Measurements from ENCODE around the gene RAB40C.

RAB40C gene

GRCh38 chr16:557463-558297 is 32.2 kb upstream of the RAB40C start:
- no peak for DNase-seq
- intact Hi-C loops (cut with DNase I), result no loop called here

- DNase-seq, result no peak
- intact Hi-C loops (cut with DNase I), result no loop called here
These were observed 31.4 kb upstream of the RAB40C start for GRCh38 chr16:558298-559020.

DNA sequence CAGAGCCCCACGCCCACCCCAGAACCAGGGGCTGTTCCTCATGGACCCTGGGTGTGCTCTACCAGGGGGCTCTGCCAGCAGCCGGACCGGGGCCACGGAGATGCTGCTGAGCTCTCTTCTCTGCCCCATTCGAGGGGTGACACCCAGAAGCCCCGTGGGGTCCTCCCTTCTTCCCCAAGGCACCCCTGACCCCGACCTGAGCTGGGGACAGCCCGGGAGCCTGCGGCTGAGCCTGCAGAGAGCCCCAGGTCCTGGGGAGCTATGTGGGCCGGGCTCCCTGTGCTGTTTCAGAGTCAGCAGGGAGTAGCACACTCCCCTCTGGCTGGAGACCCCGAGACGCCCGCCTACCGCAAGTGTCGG is 30.9 kb upstream of the RAB40C start:
- intact Hi-C loops (cut with DNase I), result no loop called here
- no peak for DNase-seq

DNA sequence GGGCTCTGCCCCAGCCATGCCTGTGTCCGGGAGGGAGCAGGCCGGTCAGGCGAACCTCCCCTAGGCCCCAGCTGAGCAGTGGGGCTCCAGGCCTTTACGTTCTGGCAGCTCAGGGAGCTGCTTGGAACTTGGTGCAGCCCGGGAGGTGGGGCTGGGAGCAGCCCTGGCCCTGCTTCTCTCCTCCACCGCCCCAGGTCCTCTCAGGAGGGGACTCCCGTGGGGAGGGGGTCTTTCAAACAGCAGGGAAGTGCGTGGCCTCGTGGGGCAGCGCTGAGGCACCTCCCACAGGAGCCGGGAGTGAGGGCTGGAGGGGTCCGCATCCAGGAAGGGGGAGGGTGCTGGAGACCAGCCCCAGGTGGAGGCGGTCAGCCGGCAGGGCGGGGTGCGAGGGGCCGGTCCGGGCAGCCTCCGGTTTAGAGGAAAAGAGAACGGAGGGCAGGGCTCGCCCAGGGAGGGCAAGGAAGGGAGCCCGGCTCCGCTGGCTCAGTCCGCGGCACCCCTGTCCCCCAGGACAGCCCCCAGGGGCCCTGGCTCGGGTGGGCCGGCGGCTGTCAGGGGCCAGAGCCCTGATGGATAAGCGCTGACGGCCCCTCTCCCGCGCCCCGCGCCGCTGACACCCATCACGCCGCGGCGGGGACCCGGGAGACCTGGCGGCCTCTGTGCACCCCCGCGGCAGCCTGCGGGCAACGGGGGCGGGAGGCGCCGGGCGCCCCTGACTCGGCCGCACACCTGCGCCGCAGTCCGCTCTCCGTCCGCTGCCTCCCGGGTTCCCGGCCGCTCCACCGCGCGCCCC is 30.3 kb upstream of the RAB40C start:
- intact Hi-C loops (cut with DNase I), result no loop called here

DNA sequence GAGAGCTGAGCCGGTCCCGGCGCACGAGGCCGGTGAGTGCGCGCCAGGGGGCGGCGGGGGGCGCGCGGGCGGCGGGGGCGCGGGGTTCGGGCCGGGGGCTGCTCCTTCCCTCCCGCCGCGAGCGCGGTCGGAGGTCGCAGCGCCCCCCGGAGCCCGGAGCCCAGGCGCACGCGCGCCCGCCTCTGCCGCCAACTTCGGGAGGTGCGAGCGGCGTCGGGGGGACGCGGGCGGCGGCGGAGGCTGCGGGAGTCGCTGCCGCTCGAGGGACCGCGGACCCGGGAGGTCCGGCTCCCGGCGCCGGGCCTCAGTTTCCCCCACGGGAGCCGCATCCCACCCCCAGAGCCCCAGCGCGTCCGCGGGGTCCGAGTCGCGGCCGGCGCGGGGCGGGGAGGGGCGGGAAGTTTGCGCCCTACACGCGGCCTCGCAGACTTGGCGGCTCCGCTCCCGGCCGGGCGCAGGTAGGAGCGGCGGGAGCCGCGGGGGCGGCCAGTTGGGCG is 29.6 kb upstream of the RAB40C start, which contains the start of gene PRR35:
Gene PRR35 (plus strand): TSS at position 191 of the 497 bp plus-strand sequence. CDS start 2,901 bp downstream, outside the sequence.
- intact Hi-C loops (cut with DNase I), result no loop called here
- no peak for DNase-seq

More for the DNA sequence above, 30.3 kb upstream of the RAB40C start:
- no peak for DNase-seq

- DNase-seq, result no peak
- intact Hi-C loops (cut with DNase I), result no loop called here
These were observed 29.0 kb upstream of the RAB40C start for GRCh38 chr16:560701-561412.

DNA sequence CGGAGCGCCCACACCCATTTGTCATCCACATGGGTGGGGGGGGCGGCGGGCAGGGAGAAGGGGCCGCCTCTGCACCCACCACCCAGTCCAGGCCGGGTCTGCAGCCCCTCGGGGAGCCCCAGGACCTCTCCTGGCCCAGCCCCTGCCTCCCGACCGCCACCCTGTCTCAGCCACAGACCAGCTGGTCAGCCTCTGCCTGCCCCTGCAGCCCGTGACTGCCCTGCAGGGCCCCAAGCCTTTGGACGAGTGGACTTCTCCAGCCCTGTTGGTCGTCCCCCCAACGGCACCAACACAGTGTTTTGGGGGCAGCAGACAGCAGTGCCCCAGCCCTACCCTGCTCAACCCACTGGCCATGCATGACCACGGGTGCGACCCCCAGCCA is 28.5 kb upstream of the RAB40C start:
- intact Hi-C loops (cut with DNase I), result no loop called here

DNA sequence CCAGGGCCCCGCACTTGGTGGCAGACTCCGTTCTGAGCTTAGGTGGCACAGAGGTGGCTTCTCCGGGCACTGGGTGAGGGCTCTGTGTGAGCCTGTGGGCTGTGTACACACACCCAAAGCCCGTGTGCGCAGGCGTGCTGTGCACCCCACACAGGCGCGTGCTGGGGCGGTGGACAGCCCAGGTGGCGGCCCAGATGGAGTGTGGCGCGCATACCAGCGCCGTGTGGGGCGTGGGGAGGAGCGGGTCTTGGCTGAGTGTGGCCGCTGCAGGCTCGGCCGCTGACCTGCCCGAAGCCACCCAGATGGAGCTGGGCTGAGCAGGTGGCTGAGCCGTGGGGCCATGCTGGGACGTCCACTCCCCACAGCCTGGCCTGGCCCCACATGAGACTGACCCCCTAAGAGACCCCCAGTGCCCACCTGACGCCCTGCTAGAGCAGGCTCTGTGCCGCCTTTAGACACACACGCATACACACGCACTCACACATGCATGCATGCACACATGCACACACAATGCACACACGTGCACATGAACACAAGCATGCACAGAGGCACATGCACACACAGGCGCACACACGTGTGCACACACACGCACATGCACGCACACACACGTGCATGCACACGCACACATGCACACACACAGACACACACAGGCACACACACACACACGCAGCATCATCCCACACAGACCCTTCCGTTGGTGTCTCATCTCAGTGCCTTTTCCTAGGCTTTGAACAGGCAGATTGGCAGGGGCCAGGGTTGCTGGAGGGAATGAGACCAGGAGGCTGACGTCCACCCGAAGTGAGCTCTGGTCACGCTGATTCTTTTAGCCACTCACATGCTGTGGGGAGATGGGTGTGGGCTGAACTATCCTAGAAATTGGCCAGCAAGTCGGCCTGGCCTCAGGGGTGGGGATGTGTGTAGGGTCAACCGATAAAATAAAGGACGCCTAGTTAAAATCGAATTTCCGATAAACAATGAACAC is 27.6 kb upstream of the RAB40C start:
- DNase-seq, result no peak
- intact Hi-C loops (cut with DNase I), result no loop called here

More for the DNA sequence above, 28.5 kb upstream of the RAB40C start:
- no peak for DNase-seq

DNA sequence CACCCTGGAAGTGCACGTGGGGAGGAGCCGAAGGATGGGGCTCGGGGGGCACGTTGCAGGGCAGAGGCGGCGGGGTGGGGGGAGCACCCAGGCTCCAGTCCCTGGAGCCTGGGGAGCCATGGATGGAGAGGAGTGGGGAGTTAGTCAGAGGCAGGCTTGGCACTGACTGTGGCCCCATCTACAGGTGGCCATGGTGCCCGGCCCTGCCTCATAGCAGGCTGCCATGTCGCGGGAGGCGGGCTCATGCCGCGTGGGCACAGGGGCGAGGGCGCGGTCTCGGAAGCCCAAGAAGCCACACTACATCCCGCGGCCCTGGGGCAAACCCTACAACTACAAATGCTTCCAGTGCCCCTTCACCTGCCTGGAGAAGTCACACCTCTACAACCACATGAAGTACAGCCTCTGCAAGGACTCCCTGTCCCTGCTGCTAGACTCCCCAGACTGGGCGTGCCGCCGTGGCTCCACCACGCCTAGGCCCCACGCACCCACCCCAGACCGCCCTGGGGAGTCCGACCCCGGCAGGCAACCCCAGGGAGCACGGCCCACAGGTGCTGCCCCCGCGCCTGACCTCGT is 26.7 kb upstream of the RAB40C start:
- no peak for DNase-seq
- intact Hi-C loops (cut with DNase I), result no loop called here

- intact Hi-C loops (cut with DNase I), result no loop called here
- DNase-seq, result no peak
These were observed 25.0 kb upstream of the RAB40C start for GRCh38 chr16:564690-565418.

DNA sequence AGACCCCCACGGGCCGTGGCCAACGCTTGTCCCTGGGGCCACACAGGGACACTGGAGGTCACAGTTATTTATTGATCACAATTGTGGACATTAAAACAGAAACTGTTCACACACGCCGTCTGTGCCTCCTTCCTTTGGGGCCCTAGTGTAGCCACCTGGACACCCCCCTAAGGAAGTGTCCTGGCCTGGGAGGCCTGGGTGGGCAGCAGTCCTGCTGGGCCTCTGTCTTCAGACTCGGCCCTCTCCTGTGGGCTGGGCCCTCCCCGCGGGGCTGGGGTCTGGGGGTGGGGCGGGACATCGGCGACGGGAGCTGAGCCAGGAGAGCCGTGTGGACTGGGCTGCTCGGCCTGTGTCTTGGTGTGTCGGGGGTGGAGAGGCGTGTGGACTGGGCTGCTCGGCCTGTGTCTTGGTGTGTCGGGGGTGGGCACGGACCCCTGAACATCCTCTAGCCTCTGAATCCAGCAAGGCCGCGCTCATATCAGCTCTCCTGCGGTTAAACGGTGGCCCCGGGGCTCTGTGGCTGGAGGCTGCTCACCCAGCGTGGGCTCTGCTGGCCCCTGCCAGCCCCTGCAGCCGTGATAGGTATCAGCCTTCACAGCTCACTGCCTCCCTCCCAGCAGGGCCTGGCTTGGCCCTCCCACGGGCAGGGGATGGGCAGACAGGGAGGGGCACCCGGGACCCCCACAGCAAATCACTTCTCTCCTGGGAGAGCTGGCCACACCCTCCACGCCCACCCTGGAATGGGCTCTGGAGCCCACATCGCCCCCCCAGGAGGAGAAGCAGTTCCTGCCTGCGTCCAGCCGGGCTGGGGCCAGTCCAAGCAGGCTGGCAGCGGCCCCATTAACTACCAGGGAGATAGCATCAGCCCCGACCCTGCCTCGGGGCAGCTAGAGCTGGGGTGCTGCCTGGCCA is 24.2 kb upstream of the RAB40C start:
- intact Hi-C loops (cut with DNase I), result no loop called here
- DNase-seq, result no peak

DNA sequence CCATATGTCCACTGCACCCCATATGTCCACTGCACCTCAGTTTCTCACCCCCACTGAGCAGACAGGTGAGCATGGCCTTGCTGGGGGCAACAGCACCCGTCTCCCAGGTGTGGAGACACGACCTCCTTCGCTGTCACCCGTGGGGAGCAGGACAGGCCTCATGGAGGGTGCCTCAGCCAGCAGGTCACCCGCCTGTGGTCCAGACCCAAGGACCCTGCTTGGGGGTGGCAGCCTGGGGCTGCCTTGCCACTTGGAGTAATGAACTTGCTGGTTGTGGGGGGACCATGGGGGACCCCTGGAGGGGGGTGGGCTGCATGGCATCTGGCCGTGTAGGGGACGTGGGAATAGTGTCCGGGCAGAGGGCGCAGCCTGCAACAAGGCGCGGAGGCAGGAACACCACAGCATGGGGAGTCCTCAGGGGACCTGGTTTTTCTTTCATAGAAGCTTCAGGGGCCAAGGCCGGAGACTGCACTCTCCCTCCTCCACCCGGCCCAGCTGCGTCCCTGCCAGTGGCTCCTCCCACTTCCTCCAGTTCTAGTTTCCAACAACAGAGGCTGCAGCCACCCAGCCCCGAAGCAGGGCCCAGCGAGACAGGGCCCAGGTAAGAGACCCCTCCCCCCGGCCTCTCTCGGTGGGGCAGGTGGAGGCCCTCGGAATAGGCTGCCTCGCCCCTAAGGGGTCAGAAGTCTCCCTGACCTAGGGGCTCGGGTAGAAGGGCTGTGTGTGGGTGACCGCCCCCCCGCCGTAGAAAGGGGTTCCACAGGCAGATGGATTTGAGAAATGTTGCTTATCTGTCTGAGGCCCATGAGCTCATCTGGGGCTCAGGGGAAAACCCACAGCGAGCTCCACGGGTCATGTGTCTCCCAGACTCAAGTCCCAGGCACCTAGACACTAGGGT is 23.1 kb upstream of the RAB40C start, which contains the start of gene NHLRC4:
Gene NHLRC4 (plus strand): TSS at position 531 of the 898 bp plus-strand sequence. CDS start 1,043 bp downstream, outside the sequence.
- peak in 10 of 42 donors; percentile 12 to 48 (median 30) for DNase-seq
- intact Hi-C loops (cut with DNase I), result no loop called here

GRCh38 chr16:567373-568256 is 22.3 kb upstream of the RAB40C start:
- intact Hi-C loops (cut with DNase I), result no loop called here
- no peak for DNase-seq
